Fibroblast of skin of right quadriceps (primary cell): ENCODE measurements around the gene NBEA.
A peak's percentile ranks its signal among the peaks of the same experiment; 100 is the strongest.
"Not testable (repeated sequence)": the region's sequence is repeated elsewhere in the genome, so short reads cannot be mapped to it uniquely, and the experiment has no call there.

Experiments
- DNase-seq: peaks from one replicate; pipeline ENCODE4 v3.0.0-alpha.2; 2013

NBEA gene

DNA sequence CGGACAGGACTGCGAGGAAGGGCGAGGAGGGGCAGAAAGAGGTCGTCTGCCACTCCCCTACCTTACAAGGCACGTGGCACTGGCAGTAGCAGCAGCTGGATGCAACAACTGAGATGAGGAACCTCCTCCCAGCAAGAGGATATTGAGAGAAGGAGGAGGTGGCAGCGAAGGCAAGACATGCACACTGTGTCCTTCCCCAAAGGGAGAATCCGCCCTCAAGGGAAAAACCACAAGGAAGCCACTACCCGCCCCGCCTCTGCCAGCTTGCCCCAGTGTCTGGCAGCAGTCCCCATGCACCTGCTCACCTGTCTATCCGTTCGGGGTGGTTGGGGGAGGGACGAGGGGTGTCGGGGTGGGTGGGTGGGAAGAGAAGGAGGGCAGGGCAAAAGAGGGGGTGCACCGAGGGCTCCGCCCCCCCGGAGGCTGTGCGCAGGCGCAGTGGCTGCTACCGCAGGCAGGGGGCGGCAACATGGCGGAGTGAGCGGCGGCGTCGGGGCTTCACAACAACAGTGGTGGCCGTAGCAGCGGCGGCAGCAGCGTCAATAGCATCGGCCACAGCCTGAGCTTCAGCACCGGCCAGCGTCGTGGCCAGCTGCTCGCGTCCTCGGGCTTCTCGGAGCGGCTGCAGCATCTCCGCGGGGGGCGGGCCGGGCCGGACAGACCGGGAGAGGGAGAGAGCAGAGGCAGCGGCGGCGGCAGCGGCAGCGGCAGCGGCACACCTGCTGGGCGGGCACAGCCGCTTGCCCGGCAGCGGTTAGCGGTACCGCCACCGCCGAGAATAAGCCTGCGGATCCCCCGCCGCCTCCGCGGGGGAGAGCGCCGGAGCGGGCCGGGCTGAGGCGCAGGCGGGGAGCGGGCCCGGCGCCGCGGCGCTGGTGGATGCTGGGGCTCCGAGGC lies at the start of gene NBEA:
TSS of gene NBEA (plus strand) at position 436 of the 897 bp plus-strand sequence. CDS start 551 bp downstream, outside the sequence.
- DNase-seq, result peak; percentile 64

DNA sequence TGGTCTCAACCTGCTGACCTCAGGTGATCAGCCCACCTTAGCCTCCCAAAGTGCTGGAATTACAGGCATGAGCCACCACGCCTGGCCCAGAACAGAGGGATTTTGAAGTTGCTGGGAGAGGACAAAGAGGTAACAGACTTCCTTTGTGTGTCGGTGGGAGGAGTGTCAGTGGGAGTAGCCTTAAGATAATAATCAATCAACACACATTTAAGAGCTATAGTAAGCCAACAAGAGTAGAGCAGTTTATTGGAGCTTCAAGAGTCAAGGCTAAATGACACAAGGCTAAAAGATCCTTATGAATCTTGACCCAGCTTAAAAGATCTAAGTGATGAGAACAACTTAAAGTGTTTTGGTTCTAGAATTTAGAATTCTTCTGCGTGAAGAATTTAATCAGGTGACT lies 47.3 kb upstream of the NBEA start:
- no peak for DNase-seq

GRCh38 chr13:34897220-34897619 lies 44.9 kb upstream of the NBEA start:
- no peak for DNase-seq

DNA sequence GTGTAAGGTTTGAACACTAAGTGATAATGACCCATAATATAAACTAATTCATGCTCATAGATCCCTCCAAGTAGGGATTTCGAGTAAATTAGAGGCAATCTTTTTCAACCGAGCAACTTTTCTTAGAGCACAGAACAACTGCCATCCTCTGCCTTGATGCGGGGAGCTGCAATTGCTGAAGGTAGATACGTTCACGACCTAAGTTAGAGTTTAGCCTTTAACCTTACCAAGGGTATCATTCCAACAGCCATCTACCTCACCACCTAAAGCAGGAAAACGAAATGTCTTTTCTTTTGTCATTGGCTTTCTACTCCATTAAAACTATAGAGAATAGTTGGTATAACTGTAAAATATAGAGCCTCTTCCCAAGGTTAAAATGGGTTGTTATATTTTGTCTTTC lies 42.2 kb upstream of the NBEA start:
- DNase-seq, result no peak

GRCh38 chr13:34900288-34900739 lies 41.8 kb upstream of the NBEA start:
- DNase-seq, result no peak

DNA sequence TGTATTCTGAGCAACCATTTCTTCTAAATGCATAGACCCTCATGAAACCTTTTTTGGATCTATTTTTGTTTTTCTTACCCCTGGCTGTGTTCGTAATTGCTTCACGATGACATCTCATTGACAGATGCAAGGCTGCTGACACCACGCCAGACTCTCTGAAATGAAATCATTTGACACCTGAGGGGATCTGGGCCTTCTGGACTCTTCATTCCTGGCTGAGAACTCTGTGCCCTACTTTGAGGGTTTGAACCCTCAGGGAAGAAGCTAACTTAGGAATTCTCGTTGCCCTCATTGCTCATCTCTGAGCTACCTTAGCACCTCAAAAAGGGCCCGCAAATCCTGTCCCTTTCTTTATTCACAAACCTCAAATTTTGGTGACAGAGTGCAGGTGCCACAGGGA lies 40.5 kb upstream of the NBEA start:
- DNase-seq, result no peak

GRCh38 chr13:34911159-34911558 lies 30.9 kb upstream of the NBEA start:
- no peak for DNase-seq

DNA sequence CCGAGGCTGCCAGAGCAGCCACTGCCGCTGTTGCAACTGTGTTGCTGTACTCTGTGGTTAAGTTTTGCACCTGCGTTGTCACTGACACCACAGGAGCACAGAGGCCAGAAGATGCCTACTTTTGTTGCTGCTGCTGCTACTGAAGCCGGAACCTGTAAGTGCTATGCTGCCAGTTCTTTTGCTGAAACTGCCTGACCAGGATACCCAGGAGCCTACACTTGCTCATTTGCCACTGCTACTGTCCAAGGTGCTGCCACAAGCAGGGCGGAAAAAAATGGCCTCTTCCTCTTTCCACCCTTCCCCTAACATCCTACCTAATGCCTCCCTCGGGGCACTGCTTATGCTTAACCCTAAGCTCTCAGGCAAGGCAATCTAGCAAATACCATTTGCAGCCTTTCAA lies 29.0 kb upstream of the NBEA start:
- peak; percentile 3 for DNase-seq

GRCh38 chr13:34914416-34914815 lies 27.7 kb upstream of the NBEA start:
- DNase-seq, result no peak

- peak; percentile 50 for DNase-seq
Measured at GRCh38 chr13:34926508-34926907, 15.6 kb upstream of the NBEA start.

GRCh38 chr13:34928676-34929075 lies 13.4 kb upstream of the NBEA start:
- not testable (repeated sequence) for DNase-seq

GRCh38 chr13:34931572-34931971 lies 10.5 kb upstream of the NBEA start:
- no peak for DNase-seq

- DNase-seq, result no peak
Measured at GRCh38 chr13:34933349-34933748, 8.7 kb upstream of the NBEA start.

- DNase-seq, result no peak
Measured at GRCh38 chr13:34933786-34934185, 8.3 kb upstream of the NBEA start.

DNA sequence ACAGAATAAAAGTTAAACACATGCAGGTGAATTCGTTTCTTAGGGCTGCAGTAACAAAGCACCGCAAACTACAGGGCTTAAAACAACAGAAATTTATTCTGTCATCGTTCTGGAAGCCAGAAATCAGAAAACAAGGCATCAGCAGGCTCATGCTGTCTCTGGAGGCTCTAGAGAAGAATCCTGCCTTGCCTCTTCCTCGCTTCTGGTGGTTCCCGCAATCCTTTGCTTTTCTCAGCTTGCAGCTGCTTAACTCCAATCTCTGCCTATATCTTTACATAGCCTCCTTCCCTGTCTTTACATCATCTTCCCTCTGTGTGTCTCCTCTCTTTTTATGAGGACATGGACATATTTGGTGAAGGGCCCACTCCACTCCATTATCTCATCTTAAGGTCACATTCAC lies 6.2 kb upstream of the NBEA start:
- DNase-seq, result no peak

DNA sequence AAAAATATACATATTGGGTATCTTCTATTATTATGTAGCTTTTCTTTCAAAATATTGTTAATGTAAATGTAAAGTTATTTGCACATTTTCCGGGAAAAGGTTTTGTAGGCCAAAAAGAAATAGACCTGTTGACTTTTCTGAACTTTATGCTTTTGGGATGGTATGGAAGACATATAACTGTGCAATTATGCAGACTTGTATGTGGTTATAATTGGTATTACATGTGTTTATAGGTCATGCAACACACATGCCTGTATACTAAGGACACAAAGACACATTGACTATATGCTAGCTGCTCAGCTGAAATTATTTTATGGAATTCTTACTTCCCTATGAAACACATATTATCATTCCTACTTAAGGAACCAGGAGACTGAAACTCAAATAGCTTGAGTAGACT lies 2.3 kb upstream of the NBEA start:
- no peak for DNase-seq

GRCh38 chr13:34941436-34941834 lies 635 bp upstream of the NBEA start:
- no peak for DNase-seq

DNA sequence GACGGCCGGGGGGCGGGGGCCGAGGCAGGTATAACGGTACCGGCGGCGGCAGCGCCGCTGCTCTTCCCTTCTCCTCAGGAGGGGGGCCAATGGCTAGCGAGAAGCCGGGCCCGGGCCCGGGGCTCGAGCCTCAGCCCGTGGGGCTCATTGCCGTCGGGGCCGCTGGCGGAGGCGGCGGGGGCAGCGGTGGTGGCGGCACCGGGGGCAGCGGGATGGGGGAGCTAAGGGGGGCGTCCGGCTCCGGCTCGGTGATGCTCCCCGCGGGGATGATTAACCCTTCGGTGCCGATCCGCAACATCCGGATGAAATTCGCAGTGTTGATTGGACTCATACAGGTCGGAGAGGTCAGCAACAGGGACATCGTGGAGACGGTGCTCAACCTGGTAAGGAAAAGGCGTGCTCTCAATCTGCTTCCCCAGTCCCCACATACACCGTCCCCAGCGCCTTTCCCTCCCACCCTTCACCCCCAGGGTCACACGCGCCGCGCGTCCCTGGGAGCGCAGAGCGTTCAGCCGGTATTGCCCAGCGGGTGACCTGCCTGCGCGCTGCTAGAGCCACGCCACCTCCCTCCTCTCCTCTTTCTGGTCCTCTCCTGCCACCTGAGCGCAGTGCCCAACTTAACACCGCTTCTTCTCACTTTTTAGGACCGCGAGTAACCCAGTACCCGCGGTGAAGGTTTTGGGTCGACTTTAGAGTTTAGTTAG lies 814 bp downstream of the NBEA start:
- no peak for DNase-seq

GRCh38 chr13:34943436-34944273 lies 1.6 kb downstream of the NBEA start:
- no peak for DNase-seq

DNA sequence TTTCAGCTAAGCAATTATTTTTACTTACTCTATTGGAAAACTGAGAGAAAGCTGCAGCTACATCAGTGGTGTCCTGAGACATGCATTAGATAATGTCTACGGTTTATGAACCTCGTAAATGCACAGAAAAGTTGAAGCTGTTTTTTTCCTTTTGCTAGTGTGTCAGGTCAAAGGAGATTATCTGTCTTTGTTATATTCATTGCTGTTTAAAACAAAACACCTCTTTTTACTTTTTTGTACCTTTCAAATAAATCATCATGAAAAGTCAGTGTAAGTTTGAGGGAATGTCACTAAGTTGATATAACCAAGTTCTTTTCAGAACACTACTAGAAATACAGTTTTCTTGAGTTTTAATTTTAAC lies 2.2 kb downstream of the NBEA start:
- no peak for DNase-seq

DNA sequence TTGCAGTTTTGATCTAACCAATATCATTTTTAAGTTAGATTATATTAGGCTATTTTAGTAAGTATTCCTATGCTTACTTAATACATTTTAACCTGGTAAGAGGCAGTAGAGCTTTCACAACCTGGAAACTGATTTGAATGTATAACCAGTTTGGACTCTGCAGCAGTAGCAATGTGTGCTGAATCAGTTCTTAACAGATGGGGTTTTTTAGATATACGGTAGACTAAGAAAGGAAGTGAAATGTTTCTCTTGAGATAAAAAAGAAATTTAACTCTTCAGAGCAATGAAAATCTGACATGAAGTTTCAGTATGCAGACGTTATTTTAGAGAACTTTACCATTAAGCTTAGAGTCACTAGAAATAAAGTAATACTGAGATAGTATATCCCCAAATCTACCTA lies 2.7 kb downstream of the NBEA start:
- DNase-seq, result no peak

- DNase-seq, result no peak
Measured at GRCh38 chr13:34951528-34951927, 9.5 kb downstream of the NBEA start.

DNA sequence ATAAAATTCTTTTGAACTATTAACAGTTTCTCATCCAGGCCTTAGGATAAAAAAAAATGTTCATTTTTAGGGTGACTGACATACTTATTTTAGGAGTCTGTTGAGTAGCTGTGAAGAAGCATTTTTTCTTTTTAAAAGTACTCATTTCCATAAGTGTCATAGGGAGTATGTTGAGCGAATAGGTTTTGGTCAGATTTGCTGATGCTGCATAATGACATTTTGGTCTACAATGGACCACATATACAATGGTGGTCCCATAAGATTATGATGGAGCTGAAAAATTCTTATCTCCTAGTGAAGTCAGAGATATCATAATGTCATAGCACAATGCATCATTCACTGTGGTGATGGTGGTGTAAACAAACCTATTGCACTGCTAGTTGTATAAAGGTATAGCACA lies 17.4 kb downstream of the NBEA start:
- DNase-seq, result no peak
